ENCODE results near the gene CTRL. TPM values are rescaled to one million over a fixed set of nuclear protein-coding genes. Genes with fewer than 3 reads are reported as not detected.

CTRL gene
- total RNA-seq, 1 experiment from 2014 or later: 1.3 TPM

DNA sequence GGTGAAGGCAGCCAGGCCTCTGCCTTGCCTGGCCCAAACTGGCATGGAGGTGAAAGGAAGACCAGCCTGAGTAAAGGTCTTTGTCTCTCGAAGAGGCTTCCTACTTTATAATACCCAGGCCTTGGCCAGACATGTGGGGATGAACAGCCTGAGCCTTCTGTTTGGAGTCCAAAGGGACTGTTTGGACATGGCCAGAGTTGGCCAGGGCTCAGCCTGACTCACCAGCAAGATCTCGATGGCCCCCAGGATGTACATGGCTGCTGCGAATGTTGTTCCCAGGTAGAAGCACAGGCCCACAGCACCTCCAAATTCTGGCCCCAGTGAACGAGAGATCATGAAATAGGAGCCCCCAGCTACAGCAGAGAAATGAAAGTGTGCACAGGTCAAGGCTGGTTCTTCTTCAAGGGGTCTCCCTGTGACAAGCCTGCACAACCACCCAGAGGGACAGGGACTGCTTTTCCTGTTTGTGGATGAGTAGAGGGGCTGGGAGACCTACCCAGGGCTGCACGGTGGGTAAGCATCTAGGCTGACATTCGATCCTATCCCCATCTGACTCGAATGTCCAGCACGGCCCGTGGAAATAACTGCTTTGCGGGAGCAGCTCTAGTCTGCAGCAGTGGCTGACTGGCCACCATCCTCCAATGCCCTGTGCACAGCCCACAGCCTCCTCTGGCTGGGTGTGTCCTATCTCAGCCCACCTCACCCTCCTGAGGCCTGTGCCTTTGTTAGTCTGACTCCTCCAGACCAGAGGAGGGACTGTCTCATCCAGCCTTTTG, 22.9 kb upstream of the CTRL start:
- Histone ChIP-seq H3F3A (ENCODE audit: insufficient read depth, low read depth) (no peaks in the 10 kb centered on the region), H3K4me2 (no peak overlapping the region), H3K27me3 (ENCODE audit: insufficient read depth, low read depth) (no peaks in the 10 kb centered on the region), H3K9me3 (ENCODE audit: insufficient read depth, low read depth) (no peaks in the 10 kb centered on the region), H4K20me1 (ENCODE audit: insufficient read depth) (no peaks in the 10 kb centered on the region), H3K27ac (no peak overlapping the region), H3K79me2 (ENCODE audit: low read depth) (no peaks in the 10 kb centered on the region), H3K4me3 (no peak overlapping the region), H3K36me3 (ENCODE audit: low read depth) (no peaks in the 10 kb centered on the region), H2AFZ (no peak overlapping the region), H3K9me2 (ENCODE audit: insufficient read depth) (no peaks in the 10 kb centered on the region), H3K4me1 (replicated peaks; ENCODE audit: insufficient read depth) (no peaks in the 10 kb centered on the region)
- intact Hi-C loops (cut with micrococcal nuclease; ENCODE audit: unreplicated experiment): no loop called here
- TF ChIP-seq EZH2 (IDR thresholded peaks at IDR 0.05; ENCODE audit: low read depth): no peak
- ChIA-PET POLR2A (ENCODE audit: unreplicated experiment) (no interaction called here), CTCF (no interaction called here)
- DNase-seq: no peak
- BruUV-seq (replicated peaks): no TSS peak

DNA sequence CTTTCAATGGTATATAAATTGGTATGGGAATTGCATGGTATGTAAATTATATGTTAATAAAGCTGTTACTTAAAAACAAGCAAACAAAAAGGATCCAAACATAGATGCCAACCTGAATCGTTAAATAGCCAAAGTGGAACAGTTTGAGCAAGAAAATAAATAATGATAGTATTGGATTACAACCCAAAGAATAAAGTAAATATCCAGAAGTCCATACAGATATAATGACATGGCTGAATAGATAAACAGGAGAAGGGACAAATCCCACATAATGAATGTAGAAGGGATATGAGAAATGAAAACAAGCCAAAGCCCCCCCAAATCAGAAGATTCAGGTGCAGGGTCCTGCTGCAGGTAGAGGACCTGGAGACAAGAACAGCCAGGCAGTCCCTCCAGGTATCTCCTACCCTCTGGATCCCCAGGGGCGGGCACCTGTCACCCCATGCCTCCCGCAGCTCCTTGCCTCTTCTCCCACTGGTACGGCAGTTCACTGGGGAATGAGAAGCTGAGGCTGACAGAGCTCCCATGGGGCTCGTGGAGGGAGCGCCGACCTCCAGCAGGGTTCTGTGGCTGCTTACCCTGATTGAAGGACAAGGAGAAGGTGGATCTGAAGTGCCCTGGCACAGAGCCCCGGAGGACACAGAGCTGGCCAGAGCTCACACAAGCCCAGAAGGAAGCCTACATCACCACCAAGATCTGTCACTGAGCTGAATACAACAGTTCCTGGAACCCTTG, 22.1 kb upstream of the CTRL start:
- TF ChIP-seq EZH2 (IDR thresholded peaks at IDR 0.05; ENCODE audit: low read depth): no peak
- TF ChIP-seq, protein P1, sequence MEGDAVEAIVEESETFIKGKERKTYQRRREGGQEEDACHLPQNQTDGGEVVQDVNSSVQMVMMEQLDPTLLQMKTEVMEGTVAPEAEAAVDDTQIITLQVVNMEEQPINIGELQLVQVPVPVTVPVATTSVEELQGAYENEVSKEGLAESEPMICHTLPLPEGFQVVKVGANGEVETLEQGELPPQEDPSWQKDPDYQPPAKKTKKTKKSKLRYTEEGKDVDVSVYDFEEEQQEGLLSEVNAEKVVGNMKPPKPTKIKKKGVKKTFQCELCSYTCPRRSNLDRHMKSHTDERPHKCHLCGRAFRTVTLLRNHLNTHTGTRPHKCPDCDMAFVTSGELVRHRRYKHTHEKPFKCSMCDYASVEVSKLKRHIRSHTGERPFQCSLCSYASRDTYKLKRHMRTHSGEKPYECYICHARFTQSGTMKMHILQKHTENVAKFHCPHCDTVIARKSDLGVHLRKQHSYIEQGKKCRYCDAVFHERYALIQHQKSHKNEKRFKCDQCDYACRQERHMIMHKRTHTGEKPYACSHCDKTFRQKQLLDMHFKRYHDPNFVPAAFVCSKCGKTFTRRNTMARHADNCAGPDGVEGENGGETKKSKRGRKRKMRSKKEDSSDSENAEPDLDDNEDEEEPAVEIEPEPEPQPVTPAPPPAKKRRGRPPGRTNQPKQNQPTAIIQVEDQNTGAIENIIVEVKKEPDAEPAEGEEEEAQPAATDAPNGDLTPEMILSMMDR (conservative IDR thresholded peaks at IDR 0.05): no peak
- Histone ChIP-seq H3F3A (ENCODE audit: insufficient read depth, low read depth) (no peaks in the 10 kb centered on the region), H3K27ac (no peak overlapping the region), H3K4me1 (replicated peaks; ENCODE audit: insufficient read depth) (no peaks in the 10 kb centered on the region), H3K27me3 (ENCODE audit: insufficient read depth, low read depth) (no peaks in the 10 kb centered on the region), H3K4me2 (no peak overlapping the region), H3K9me2 (ENCODE audit: insufficient read depth) (no peaks in the 10 kb centered on the region), H2AFZ (no peak overlapping the region), H3K79me2 (ENCODE audit: low read depth) (no peaks in the 10 kb centered on the region), H3K4me3 (no peak overlapping the region), H3K9me3 (ENCODE audit: insufficient read depth, low read depth) (no peaks in the 10 kb centered on the region), H4K20me1 (ENCODE audit: insufficient read depth) (no peaks in the 10 kb centered on the region; the same call in 1 of the 2 replicates), H3K36me3 (ENCODE audit: low read depth) (no peaks in the 10 kb centered on the region)
- DNase-seq: no peak
- ChIA-PET CTCF (interaction anchor here (0.6 kb wide), 1 partner anchor 263 kb away, joined by 4 read pairs; no protein-coding TSS in a partner anchor), POLR2A (ENCODE audit: unreplicated experiment) (interaction anchor here (0.5 kb wide), 1 partner anchor 165 kb away, joined by 7 read pairs; no protein-coding TSS in a partner anchor)
- no TSS peak for BruUV-seq (replicated peaks)
- intact Hi-C loops (cut with micrococcal nuclease; ENCODE audit: unreplicated experiment): no loop called here

DNA sequence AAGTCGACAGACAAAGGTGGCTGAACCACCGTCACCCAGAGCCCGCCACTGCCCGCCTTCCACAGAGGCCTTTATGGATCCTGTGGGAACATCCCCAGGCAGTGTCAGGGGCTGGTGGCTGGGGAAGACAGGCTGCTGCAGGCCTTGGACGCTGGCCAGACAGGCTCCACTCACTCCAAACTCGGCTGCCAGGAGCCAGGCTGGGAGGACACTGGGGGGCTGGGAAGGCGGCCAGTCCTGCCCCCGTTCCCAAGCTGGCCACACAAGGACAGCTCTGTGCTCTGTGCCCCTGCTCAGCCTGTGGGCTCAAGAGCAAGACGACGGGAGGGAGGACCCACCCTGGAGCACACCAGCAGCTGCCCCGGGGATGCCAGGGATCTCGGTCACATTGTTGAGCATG, 19.8 kb upstream of the CTRL start:
- Histone ChIP-seq H3K4me1 (replicated peaks; ENCODE audit: insufficient read depth) (no peaks in the 10 kb centered on the region), H3K79me2 (ENCODE audit: low read depth) (no peaks in the 10 kb centered on the region), H3F3A (ENCODE audit: insufficient read depth, low read depth) (no peaks in the 10 kb centered on the region), H3K9me3 (ENCODE audit: insufficient read depth, low read depth) (no peaks in the 10 kb centered on the region), H3K4me2 (no peak overlapping the region), H3K27ac (no peak overlapping the region), H2AFZ (no peak overlapping the region), H3K9me2 (ENCODE audit: insufficient read depth) (no peaks in the 10 kb centered on the region), H4K20me1 (ENCODE audit: insufficient read depth) (no peaks in the 10 kb centered on the region; the same call in 1 of the 2 replicates), H3K27me3 (ENCODE audit: insufficient read depth, low read depth) (no peaks in the 10 kb centered on the region), H3K36me3 (ENCODE audit: low read depth) (no peaks in the 10 kb centered on the region), H3K4me3 (no peak overlapping the region)
- no peak for DNase-seq
- POLR2A ChIA-PET (ENCODE audit: unreplicated experiment): interaction anchor here (0.7 kb wide), 1 partner anchor 70 kb away, joined by 3 read pairs; no protein-coding TSS in a partner anchor
- CTCF ChIA-PET: no interaction called here
- no TSS peak for BruUV-seq (replicated peaks)
- intact Hi-C loops (cut with micrococcal nuclease; ENCODE audit: unreplicated experiment): no loop called here
- TF ChIP-seq EZH2 (IDR thresholded peaks at IDR 0.05; ENCODE audit: low read depth): no peak
- TF ChIP-seq, protein P1 (conservative IDR thresholded peaks at IDR 0.05): no peak
